ENCODE measurements around the gene TMEM248.

GRCh38 chr7:66907731-66908130, 13.3 kb upstream of the TMEM248 start:
- TF ChIP-seq, protein P1, sequence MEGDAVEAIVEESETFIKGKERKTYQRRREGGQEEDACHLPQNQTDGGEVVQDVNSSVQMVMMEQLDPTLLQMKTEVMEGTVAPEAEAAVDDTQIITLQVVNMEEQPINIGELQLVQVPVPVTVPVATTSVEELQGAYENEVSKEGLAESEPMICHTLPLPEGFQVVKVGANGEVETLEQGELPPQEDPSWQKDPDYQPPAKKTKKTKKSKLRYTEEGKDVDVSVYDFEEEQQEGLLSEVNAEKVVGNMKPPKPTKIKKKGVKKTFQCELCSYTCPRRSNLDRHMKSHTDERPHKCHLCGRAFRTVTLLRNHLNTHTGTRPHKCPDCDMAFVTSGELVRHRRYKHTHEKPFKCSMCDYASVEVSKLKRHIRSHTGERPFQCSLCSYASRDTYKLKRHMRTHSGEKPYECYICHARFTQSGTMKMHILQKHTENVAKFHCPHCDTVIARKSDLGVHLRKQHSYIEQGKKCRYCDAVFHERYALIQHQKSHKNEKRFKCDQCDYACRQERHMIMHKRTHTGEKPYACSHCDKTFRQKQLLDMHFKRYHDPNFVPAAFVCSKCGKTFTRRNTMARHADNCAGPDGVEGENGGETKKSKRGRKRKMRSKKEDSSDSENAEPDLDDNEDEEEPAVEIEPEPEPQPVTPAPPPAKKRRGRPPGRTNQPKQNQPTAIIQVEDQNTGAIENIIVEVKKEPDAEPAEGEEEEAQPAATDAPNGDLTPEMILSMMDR (IDR thresholded peaks at IDR 0.05) = no peak
- no peak for TF ChIP-seq EZH2 (IDR thresholded peaks at IDR 0.05; ENCODE audit: borderline replicate concordance, insufficient read depth, low read depth, low read length, poor library complexity, severe bottlenecking)

All from B cell (primary cell).